ENCODE results near the gene ZNF267.
"Not testable (repeated sequence)": the region's sequence is repeated elsewhere in the genome, so short reads cannot be mapped to it uniquely, and the experiment has no call there.

ZNF267 gene

GRCh38 chr16:31873556-31874365 lies at the start of gene ZNF267:
ZNF267 (plus strand) TSS chr16:31873807; CDS start chr16:31873967, 160 bp downstream.
- DNase-seq, result peak; percentile 78 to 88 (median 87)

GRCh38 chr16:31833047-31833446 lies 40.6 kb upstream of the ZNF267 start:
- DNase-seq, result no peak

GRCh38 chr16:31836396-31836795 lies 37.2 kb upstream of the ZNF267 start:
- DNase-seq, result not testable (repeated sequence)

DNA sequence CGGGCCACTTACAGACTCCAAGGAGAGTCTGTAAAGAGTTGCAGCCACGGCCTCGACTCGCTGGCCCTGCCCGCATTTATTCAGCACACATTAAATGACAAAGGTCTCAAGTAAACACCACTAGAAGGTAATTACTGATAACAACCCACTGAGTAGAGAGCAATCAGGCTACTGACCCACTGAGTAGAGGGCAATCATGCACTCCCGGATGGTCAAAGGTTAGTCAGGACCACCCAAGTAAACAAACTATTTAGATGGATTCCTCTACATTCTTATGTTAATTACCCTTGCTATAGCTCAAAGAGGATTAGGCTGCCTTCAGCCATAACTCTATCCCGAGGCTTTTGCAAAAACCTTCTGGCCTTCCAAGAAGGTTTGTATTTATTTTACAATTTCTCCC lies 30.7 kb upstream of the ZNF267 start:
- no peak for DNase-seq

- DNase-seq, result not testable (repeated sequence)
These were observed 25.0 kb upstream of the ZNF267 start for GRCh38 chr16:31848572-31848971.

DNA sequence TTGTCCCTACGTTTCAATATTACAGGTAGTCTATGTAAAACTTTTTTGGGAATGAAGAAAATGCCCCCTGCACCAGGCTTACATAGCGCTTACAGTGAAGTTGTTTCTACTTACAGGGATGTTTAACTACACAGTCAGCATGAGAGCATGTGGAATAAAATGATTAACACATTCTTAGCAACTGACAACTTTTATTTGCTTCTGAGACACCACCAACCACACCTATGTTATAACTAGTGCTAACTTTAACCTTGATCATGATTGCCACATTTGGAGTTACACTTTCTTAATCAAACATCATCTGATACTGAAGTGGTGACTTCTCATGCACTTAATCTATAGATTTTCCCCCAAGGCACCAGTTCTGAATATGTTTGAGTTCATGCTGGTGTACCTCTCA lies 20.3 kb upstream of the ZNF267 start:
- no peak for DNase-seq

DNA sequence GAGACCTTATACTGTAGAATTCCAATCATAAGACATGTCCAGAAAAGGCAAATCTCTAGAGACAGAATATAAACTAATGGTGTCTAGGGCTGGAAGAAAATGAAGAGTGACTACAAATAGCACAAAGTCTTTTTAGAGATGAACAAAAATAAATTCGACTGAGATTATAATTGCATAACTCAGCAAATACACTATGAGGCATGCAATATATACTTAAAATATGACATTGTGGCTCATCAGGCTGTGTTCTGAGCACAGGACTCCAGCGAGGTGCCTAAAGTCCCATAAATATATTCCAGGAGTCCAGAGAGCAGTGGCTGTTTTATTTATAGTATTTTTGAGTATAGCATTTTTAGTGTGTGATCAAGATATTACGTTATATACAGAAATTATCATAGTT lies 13.1 kb upstream of the ZNF267 start:
- no peak for DNase-seq

- DNase-seq, result no peak
These were observed 12.2 kb upstream of the ZNF267 start for GRCh38 chr16:31861455-31861854.

DNA sequence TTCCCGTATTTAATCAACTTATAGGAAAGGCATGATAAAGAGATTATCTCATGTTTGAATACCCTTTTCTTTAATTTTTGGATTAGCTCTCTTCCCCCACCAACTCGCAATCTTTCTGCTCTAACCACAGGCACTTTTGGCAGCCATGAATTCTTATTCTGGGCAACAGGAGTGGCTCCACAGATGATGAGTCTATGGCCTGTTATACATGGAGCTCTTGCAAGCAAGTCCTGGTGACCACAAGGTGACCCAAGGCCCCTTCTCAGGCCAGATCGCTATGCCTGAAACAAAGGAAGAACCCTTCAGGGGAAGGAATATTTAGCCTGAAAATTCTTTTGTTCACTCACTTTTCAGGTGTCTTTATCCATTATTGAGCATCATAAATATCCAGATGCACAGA lies 10.8 kb upstream of the ZNF267 start:
- no peak for DNase-seq

DNA sequence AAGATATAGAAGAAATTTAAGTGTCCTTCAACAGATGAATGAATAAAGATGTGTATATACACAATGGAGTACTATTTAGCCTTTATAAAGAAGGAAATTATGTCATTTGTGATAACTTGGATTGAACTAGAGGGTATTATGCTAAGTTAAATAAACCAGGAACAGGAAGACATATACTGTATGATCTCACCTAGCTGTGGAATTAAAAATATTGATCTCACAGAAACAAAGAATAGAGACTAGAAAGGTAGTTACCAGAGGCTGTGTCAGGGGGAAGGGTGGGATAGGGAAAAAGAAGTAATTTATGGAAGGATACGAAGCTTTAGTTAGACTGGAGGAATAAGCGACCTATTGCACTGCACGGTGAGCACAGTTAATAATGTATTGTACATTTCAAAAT lies 5.4 kb upstream of the ZNF267 start:
- DNase-seq, result no peak

GRCh38 chr16:31868691-31869167 lies 4.9 kb upstream of the ZNF267 start:
- peak; percentile 47 to 83 (median 58) for DNase-seq

- DNase-seq, result peak in 3 of 4 experiments; percentile 33 to 49 (median 47)
These were observed 4.0 kb upstream of the ZNF267 start for GRCh38 chr16:31869511-31870201.

GRCh38 chr16:31870809-31871208 lies 2.8 kb upstream of the ZNF267 start:
- no peak for DNase-seq

DNA sequence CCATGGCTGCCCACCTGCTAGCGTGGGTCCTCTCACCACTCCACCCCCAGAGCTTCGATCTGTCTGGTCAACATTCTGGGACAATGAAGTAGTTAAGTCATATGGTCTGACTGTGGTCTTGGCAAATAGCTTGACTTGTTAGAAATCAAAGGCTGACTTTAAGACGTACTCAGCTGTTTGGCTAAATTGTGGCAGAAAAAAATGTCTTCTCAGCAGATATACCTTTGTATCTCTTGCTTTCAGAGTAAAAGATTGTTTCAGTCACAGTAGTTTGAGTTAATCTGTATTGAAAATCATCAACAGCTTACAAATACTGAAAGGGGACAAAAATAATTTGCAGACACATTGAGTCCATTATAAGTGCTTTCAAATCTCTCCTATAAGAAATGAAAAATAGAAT lies 2.1 kb upstream of the ZNF267 start:
- no peak for DNase-seq

GRCh38 chr16:31872201-31872600 lies 1.4 kb upstream of the ZNF267 start:
- DNase-seq, result no peak

- no peak for DNase-seq
These were observed 932 bp downstream of the ZNF267 start for GRCh38 chr16:31874366-31875111.

DNA sequence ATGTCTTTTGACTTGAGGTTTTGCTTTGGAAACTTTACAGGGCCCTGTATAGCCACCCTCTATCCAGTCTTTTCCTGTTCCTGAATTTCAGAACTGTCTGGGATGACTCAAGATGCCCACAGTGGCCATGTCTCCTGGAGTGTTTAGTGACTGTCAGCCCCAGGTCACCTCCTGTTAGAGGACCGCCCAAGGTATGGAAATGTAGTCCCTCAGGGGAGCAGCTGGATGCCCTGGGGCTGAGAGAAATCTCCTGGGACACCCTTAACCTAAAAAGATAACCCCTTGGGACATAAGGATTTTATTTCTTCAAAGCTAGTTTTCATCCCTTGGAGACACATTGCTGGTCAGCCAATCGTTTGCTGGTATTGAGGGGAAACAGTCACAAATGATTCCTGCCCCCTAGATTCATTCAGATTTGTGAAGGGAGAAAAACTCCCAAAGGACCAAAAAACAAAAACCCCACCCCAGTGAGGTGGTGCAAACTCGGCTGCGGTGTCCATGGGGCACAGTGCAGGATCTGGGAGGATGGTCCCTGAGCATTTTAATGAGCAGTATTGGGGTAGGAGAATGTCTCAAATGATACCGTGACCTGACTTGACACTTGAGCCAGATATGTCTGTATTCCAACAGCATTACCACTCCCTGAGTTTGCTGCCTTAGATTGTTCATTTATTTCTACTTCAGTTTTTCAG lies 1.7 kb downstream of the ZNF267 start:
- no peak for DNase-seq

DNA sequence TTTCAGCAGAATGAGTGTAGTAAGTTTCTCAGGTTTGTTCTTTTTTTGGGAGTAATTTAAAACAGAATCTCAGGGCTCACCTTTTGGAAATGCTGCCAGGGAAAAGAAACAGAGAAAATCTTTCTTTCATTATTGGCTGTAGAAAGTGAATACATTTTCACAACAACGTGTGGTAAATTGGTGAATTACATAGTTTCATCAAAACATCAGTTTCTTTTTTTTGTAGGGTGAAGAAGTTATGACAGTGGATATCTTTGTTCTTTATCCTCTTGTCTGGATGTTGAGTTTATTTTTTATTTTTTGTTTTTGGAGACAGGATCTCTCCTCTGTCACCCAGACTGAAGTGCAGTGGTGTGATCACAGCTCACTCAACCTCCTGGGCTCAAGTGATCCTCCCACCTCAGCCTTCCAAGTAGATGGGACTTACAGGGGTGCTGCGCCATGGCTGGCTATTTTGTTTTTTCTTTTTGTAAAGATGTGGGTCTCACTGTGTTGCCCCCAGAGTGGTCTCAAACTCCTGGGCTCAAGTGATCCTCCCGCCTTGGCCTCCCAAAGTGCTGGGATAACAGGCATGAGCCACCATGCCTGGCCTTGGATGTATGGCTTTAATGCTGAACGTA lies 2.4 kb downstream of the ZNF267 start:
- DNase-seq, result no peak

DNA sequence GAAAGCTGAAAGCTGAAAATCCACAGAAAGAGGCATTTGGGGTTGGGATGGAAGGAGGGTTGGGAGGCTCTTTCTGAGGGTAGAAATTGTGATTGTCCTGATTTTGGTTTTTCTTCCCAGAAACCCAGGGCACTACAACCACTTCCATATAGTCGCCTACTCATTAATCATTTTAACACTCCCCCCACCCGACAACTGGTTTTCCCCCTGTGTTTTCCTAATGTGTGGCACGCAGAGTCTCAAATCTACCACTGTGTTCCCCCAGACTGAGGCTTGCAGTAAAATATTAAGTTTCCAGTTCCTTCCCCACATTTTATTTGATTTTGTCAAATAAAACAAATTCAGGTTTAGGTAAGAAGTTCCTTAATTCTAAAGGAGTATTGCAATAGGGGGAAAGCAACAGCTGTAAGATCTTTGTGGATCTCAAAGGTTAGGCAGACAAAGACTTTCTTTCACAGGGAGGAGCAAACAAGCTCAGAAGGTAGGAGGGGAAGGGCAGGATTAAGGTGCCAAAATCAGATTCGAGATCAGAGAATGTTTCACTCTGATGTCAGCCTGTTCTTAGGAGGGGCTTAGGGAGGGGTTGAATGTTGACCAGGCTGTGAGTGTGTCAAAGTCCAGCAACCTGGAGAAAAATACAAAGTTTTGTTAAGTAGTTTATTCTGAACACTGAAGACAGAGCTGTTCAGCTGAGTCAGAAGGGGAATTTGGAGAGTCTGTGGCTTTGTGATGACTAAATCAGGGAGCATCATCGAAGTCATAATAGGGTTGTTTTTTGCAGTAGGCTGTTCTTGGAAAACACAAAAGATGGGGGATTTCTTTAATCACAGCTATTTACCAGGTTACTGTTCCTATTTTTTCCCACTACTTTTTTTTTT lies 3.6 kb downstream of the ZNF267 start:
- DNase-seq, result no peak

DNA sequence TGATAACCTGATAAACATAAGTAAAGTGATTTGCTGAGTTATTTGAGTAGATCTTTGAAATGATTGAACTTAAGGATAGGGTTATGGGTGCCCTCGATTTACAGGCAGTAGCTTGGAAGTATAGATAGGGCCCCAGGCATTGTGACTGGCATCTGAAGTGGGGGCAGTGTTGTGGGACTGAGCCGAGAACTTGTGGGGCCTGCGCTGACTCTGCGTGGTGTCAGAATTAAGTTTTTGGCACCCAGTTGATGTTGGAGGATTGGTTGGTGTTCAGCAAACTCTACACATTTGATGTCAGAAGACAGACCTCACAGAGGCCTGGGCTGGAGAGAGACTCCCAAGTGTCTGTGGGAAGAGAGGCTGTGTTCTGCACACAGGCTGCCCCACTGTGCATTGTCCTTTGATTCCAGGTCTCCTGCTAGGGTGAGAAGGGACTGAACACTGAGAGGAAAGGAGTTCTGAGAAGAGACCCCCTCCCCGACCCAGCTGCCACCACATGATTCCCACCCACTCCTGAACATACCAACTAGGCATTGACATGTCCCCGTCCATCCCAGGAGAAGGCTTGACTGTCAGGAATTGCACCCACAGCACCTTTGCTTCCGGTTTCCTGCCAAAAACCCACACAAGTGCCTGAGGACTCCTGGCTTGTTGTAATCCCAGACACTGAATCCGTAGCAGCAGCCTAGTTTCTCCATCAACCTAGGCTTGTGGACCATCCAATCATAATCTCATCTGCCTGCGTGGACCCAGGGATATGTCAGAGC lies 4.5 kb downstream of the ZNF267 start:
- DNase-seq, result no peak

DNA sequence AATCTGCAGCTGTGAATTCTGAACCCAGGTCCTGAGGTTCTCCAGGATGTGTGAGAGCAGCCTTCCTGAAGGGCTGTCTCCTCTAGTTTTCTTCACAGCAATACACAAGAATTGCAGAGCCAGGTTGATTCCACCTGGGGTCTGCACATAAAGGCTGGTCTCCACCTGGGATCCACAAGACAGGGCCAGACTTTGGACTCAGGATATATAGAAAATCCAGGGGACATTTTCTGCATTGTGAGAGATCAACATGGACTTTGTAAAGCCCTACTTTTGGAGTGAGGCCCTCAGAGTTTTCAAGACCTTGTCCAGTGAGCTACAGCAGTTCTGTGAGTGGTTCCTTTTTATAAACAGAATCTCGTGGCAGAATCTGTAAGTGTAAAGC lies 6.3 kb downstream of the ZNF267 start:
- DNase-seq, result no peak

All from activated CD4-positive, CD25-positive, alpha-beta regulatory T cell (primary cell).